H1 (cell line): ENCODE measurements around the gene SOX1. TPM values are rescaled to one million over a fixed set of nuclear protein-coding genes. Genes with fewer than 3 reads are reported as not detected.
A peak's percentile ranks its signal among the peaks of the same experiment; 100 is the strongest.

Experiments
- CBX8 ChIP-seq: fragments of 300-800, 300-1000 bp; sonication (generic); IDR thresholded peaks from 2 replicates; pipeline ENCODE4 v1.7.1; 2016; ENCODE audit warnings: low read depth, low read length, borderline replicate concordance
- CHD1 ChIP-seq: IDR thresholded peaks from 2 replicates; pipeline ENCODE4 v1.6.1; 2012; ENCODE audit warnings: low read depth, low read length, improper control_type of control experiment
- CTBP2 ChIP-seq: IDR thresholded peaks from 2 replicates; pipeline ENCODE4 v1.7.0; 2011; ENCODE audit warnings: borderline replicate concordance, mild to moderate bottlenecking, moderate library complexity, mixed read lengths, low read length; ENCODE audit not compliant: insufficient read depth, insufficient read length
- GTF2F1 ChIP-seq: IDR thresholded peaks from 2 replicates; pipeline ENCODE4 v1.6.1; 2012; ENCODE audit warnings: low read depth, low read length, improper control_type of control experiment, borderline replicate concordance
- HDAC2 ChIP-seq, 2 experiments: fragments of 300-600 bp in 1 of 2; sonication (generic) in 1 of 2; IDR thresholded peaks; 2 replicates each; pipeline ENCODE4 v1.6.1; 2011 to 2012; ENCODE audit warnings: low read depth in 2 of 2, low read length in 2 of 2, mild to moderate bottlenecking in 2 of 2, moderate library complexity in 2 of 2, borderline replicate concordance in 1 of 2, inconsistent platforms in 1 of 2
- JUN ChIP-seq: IDR thresholded peaks from 2 replicates; pipeline ENCODE4 v1.6.1; 2011; ENCODE audit warnings: low read depth, mild to moderate bottlenecking, improper control_type of control experiment, low read length
- KDM5A ChIP-seq: fragments of 200-600 bp; IDR thresholded peaks from 2 replicates; pipeline ENCODE4 v1.7.1; 2012; ENCODE audit warnings: mild to moderate bottlenecking, low read length, inconsistent platforms, mixed read lengths
- NRF1 ChIP-seq: IDR thresholded peaks from 2 replicates; pipeline ENCODE4 v1.6.1; 2011; ENCODE audit warnings: mild to moderate bottlenecking, low read depth, low read length, improper control_type of control experiment
- PHF8 ChIP-seq: fragments of 200-600 bp; sonication (generic); conservative IDR thresholded peaks from 2 replicates; pipeline ENCODE4 v1.7.1; 2012; ENCODE audit warnings: low read depth, mild to moderate bottlenecking, inconsistent platforms, low read length, moderate library complexity
- RAD21 ChIP-seq, 2 experiments: IDR thresholded peaks in 1 of 2; conservative IDR thresholded peaks in 1 of 2; 2 replicates each; pipeline ENCODE4 v1.6.1; 2011; ENCODE audit warnings: low read depth in 2 of 2, low read length in 2 of 2, improper control_type of control experiment in 1 of 2, inconsistent platforms in 1 of 2, mild to moderate bottlenecking in 1 of 2, moderate library complexity in 1 of 2
- RBBP5 ChIP-seq: IDR thresholded peaks from 2 replicates; pipeline ENCODE4 v1.7.1; 2012; ENCODE audit warnings: low read depth, mild to moderate bottlenecking, inconsistent platforms, low read length, moderate library complexity, borderline replicate concordance
- SIN3A ChIP-seq, 2 experiments: IDR thresholded peaks in 1 of 2; conservative IDR thresholded peaks in 1 of 2; 2 replicates each; pipeline ENCODE4 v1.6.1; 2011 to 2012; ENCODE audit warnings: low read length in 2 of 2, improper control_type of control experiment in 1 of 2, low read depth in 1 of 2, mild to moderate bottlenecking in 1 of 2
- SIRT6 ChIP-seq: IDR thresholded peaks from one replicate; pipeline ENCODE4 v1.7.1; 2012; ENCODE audit warnings: low read length, inconsistent platforms
- SP2 ChIP-seq: IDR thresholded peaks from 2 replicates; pipeline ENCODE4 v1.6.1; 2012; ENCODE audit warnings: mild to moderate bottlenecking, low read length, inconsistent platforms
- SP4 ChIP-seq: IDR thresholded peaks from 2 replicates; pipeline ENCODE4 v1.6.1; 2012; ENCODE audit warnings: low read length, inconsistent platforms
- TEAD4 ChIP-seq: IDR thresholded peaks from 2 replicates; pipeline ENCODE4 v1.6.1; 2012; ENCODE audit warnings: low read depth, low read length, inconsistent platforms, mixed read lengths
- YY1 ChIP-seq: IDR thresholded peaks from 2 replicates; pipeline ENCODE4 v1.6.1; 2011; ENCODE audit warnings: low read depth, mild to moderate bottlenecking, low read length
- polyA plus RNA-seq, 7 experiments: library from polyadenylated mRNA; depleted of rRNA in 3 of 7; stranded (reverse) in 5 of 7; unstranded in 2 of 7; fragments of >200 nt in 5 of 7; fragments of 200-250 nt in 2 of 7; gene quantifications; 1 replicate in 5 of 7; 2 replicates in 1 of 7; 4 replicates in 1 of 7; pipeline versions ENCODE4 v1.2.1 to v1.2.3, GENCODE V29; 2011 to 2013; ENCODE audit warnings: missing spikeins in 2 of 7, mixed read lengths in 2 of 7
- total RNA-seq: library from RNA; stranded (reverse); fragmentation: NEBNext Ultra II Directional; extraction: Animal tissue kit (Norgen Biotek cat#: 25700); gene quantifications from 2 replicates; pipeline ENCODE4 v1.2.1, GENCODE V29; 2021
- TF ChIP-seq, protein P1 (sequence below): IDR thresholded peaks from 2 replicates; pipeline ENCODE4 v1.6.1; 2012; ENCODE audit warnings: inconsistent platforms
- TF ChIP-seq, protein P2 (sequence below): IDR thresholded peaks from 2 replicates; pipeline ENCODE4 v1.6.1; 2012; ENCODE audit warnings: low read length, inconsistent platforms
- TF ChIP-seq, protein P3 (sequence below): IDR thresholded peaks from 2 replicates; pipeline ENCODE4 v1.6.1; 2011; ENCODE audit warnings: low read depth, mild to moderate bottlenecking, low read length; ENCODE audit not compliant: insufficient read depth

Gene SOX1
- total and polyA plus RNA-seq, 2 of the 8 experiments (the other 6 are each of a cell fraction or from before 2014, with no cell fraction given): 0.03 to 0.09 TPM

DNA sequence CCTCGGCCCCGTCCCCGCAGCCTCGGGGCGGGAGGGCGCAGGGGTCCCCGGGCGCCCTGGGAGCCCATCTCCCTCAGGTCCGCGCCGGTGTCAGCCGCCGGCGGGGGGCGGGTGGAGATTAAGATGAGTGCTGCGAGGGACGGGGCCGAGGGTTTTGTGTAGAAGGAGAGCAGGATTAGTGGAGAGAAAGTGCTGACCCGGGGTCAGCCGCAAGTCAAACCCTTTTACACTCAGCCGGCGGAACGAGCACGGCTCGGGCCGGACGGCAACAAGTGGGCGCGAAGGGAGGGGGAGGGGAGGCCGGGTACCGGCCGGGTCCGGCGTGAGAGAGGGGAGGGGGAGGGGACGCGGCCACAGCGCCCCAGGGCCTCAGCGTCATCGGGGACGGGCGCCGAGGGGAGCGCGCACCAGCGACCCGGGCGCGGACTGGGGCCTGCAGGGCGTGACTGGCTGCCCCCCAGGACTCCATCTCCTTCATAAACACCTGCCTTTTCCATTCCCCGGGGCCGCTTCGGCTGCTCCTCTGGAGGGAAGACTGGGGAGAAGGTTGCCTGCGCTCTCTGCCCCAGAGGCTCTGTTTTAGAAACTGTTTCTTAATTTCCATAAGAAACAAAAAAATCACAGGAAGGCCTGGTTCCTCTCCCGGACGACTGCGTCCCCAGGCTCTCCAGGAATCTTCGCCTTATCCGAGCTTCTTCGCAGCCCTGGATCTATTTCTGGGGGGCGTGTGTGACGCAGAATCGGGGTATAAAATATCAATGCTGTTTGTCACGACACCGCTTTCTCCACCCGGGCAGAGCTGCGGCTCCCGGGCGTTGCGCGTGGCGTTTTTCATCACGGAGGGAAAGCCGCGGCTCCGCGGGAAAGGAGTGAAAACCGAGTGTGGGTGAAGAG, 6.5 kb downstream of the SOX1 start (continued):
- peak in 1 of 2 experiments; percentile 8; a peak in 1 of 4 replicates for TF ChIP-seq RAD21 (IDR thresholded peaks at IDR 0.05 in 1 of 2, conservative IDR thresholded peaks at IDR 0.05 in 1 of 2; ENCODE audit: low read depth in 2 of 2, low read length in 2 of 2)
- TF ChIP-seq JUN: no peak
- TF ChIP-seq CHD1: no peak
- TF ChIP-seq RBBP5: 0 out of 2 replicates have a peak, but pooled peaks have one; percentile 26
- TF ChIP-seq CTBP2: peak; percentile 88
- no peak for TF ChIP-seq SP2
- TF ChIP-seq SIRT6: no peak
- TF ChIP-seq CBX8: no peak
- peak in 1 of 2 experiments; percentile 48; a peak in 2 of 4 replicates for TF ChIP-seq SIN3A (conservative IDR thresholded peaks at IDR 0.05 in 1 of 2, IDR thresholded peaks at IDR 0.05 in 1 of 2; ENCODE audit: low read depth in 1 of 2, low read length in 2 of 2)
- TF ChIP-seq YY1: no peak
- TF ChIP-seq, protein P1, sequence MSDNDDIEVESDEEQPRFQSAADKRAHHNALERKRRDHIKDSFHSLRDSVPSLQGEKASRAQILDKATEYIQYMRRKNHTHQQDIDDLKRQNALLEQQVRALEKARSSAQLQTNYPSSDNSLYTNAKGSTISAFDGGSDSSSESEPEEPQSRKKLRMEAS: peak; percentile 24; the same call in 1 of the 2 replicates
- no peak for TF ChIP-seq SP4
- no peak for TF ChIP-seq NRF1
- no peak for TF ChIP-seq KDM5A
- TF ChIP-seq, protein P2, sequence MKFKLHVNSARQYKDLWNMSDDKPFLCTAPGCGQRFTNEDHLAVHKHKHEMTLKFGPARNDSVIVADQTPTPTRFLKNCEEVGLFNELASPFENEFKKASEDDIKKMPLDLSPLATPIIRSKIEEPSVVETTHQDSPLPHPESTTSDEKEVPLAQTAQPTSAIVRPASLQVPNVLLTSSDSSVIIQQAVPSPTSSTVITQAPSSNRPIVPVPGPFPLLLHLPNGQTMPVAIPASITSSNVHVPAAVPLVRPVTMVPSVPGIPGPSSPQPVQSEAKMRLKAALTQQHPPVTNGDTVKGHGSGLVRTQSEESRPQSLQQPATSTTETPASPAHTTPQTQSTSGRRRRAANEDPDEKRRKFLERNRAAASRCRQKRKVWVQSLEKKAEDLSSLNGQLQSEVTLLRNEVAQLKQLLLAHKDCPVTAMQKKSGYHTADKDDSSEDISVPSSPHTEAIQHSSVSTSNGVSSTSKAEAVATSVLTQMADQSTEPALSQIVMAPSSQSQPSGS: no peak
- no peak for TF ChIP-seq GTF2F1
- TF ChIP-seq TEAD4: no peak
- TF ChIP-seq, protein P3, sequence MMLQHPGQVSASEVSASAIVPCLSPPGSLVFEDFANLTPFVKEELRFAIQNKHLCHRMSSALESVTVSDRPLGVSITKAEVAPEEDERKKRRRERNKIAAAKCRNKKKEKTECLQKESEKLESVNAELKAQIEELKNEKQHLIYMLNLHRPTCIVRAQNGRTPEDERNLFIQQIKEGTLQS: no peak
- 0 out of 2 replicates have a peak, but pooled peaks have one; percentile 29 for TF ChIP-seq PHF8
- 0 out of 4 replicates have a peak, but pooled peaks of 1 of the 2 experiments have one; percentile 76 for TF ChIP-seq HDAC2 (IDR thresholded peaks at IDR 0.05; ENCODE audit: borderline replicate concordance in 1 of 2, low read depth in 2 of 2, low read length in 2 of 2)
